Activated T-cell treated with anti-CD3 and anti-CD28 coated beads for 1 hour (primary cell): ENCODE data around the gene ZNF391.
"Not testable (repeated sequence)": the region's sequence is repeated elsewhere in the genome, so short reads cannot be mapped to it uniquely, and the experiment has no call there.

ENCODE experiments used
- DNase-seq: peaks from one replicate; pipeline ENCODE4 v3.0.0-alpha.2; 2020; ENCODE audit warnings: low read depth

ZNF391 gene

DNA sequence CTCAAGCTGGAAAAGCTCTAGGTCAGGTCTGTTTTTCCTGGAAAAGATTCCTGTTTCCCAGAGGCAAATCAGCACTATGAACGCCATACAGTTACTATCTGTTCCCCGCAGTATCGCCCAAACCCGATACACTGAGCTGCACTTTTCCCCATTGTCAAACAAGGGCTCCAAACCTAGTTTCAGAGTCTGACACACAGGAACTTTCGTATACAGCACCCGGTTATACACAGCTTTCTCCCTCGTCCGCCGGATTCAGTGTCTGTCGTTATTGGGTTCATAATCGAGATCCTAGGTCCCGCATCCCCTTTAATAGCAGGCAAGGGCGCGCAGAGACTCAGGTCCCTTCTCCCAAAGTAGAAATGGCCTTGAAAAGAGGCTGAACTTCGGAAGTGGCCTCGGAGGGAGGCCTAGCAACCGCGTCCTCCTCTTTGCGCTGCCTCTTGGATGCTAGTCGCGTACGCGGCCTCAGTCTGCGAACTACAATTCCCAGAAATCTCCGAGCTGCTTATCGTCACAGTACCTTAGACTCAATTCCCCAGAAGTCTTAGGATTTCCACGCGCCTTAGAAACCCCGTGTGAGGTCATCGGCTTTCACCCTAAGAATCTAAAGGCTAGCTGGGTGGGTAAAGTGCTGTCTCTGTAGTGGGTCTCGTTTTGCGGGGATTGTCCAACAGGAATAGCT is 34.2 kb downstream of the ZNF391 start:
- DNase-seq, result no peak

- not testable (repeated sequence) for DNase-seq
Observed at GRCh38 chr6:27424851-27425250, 36.3 kb downstream of the ZNF391 start.

DNA sequence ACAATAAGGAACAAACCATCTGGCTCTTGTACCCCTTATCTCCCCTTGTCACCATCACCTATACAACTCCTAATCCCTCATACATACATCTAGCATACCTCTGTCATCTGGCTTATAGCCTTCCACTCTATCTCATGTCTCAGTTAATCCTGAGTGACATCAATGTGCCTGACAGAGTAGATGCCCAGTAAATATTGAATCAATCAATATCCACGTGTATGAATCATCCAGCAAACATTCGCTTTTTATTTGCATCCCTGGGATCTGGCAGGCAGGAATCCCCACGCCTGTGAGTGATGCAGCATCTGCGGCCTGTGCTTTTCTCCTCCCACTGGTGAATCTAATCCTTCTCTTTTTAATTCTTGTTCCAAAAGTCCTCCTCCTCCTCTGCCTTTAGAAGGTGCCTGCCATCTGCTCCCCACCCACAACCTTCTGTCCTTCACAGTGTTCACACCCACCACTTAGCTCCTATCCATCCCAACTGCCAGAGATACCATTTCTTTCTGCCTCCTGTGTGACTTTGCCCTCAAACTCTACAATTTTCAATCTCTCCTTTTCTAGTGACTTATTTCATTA is 37.6 kb downstream of the ZNF391 start:
- DNase-seq, result no peak

GRCh38 chr6:27428502-27428901 is 39.9 kb downstream of the ZNF391 start:
- DNase-seq, result no peak

GRCh38 chr6:27428966-27429365 is 40.4 kb downstream of the ZNF391 start:
- no peak for DNase-seq

GRCh38 chr6:27433714-27434113 is 45.2 kb downstream of the ZNF391 start:
- DNase-seq, result no peak

- no peak for DNase-seq
Observed at GRCh38 chr6:27439371-27439770, 50.8 kb downstream of the ZNF391 start.

DNA sequence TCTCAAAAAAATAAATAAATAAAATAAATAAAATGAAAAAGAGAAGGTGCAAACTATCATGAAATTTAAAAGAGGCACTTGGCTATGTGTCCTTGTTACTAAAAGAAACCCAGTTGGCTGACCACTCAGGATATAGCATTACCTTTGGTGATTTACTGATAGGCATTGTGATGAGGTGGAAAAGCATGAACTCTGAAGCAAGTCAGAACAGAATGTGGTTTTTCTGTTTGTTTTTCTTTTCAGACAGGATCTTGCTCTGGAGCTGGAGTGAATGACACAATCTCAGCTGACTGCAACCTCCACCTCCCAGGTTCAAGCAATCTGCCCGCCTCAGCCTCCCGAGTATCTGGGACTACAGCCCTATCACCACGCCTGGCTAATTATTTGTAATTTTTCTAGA is 52.4 kb downstream of the ZNF391 start:
- DNase-seq, result no peak

DNA sequence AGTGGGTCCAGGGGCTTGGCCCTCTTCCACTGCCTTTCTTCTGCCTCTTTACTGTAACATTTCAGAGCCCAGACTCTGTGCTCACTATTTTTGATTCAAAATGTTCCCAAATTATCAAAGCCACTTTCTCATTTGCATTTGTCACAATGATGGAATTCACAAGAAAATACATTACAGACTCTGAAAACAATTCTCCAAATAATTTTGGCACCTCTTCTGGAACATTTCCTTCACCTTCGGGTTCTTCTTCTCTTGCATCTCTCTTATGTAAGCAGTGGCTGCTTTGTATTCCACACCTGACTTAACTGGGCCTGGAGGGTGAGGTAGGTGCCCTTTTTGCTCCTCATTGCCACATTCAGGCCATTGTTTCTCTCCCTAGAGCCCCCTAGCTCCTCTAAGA is 54.4 kb downstream of the ZNF391 start:
- no peak for DNase-seq

GRCh38 chr6:27448456-27448855 is 59.9 kb downstream of the ZNF391 start:
- no peak for DNase-seq

- no peak for DNase-seq
Observed at GRCh38 chr6:27451660-27452390, 63.3 kb downstream of the ZNF391 start.

- no peak for DNase-seq
Observed at GRCh38 chr6:27452496-27452897, 63.9 kb downstream of the ZNF391 start.
